B cell (primary cell): ENCODE measurements around the gene KCNJ13. TPM values are rescaled to one million over a fixed set of nuclear protein-coding genes. Genes with fewer than 3 reads are reported as not detected.
"Not testable (repeated sequence)": the region's sequence is repeated elsewhere in the genome, so short reads cannot be mapped to it uniquely, and the experiment has no call there.

Source experiments
- ATAC-seq: fragments of 200-7000 bp; cut with Tn5 transposase; one replicate; pipeline ENCODE4 v1.10.0; 2021; ENCODE audit warnings: low read depth, mild to moderate bottlenecking, moderate number of reproducible peaks, moderate library complexity
- CTCF ChIA-PET: fragments of 350-600 bp; sonication (Branson Sonifier 250); formaldehyde crosslinking; loops from one replicate; lab custom pipeline; 2021; ENCODE audit warnings: antibody characterized with exemption, inconsistent platforms; lab: Charles Lee
- POLR2A ChIA-PET: fragments of 350-600 bp; sonication (Branson Sonifier 250); formaldehyde crosslinking; loops from one replicate; lab custom pipeline; 2021; ENCODE audit warnings: antibody characterized with exemption; lab: Charles Lee
- DNase-seq: peaks from one replicate; pipeline ENCODE4 v3.0.0; 2013
- H2AFZ ChIP-seq: 2 replicates; pipeline ENCODE4 v1.6.1; 2012; ENCODE audit warnings: mild to moderate bottlenecking, low read depth, low read length; ENCODE audit not compliant: insufficient read depth, poor library complexity, severe bottlenecking
- H3K27ac ChIP-seq, 2 donors: 1 replicate in 1 of 2; 2 replicates in 1 of 2; pipeline ENCODE4 v1.5.1; 2012 to 2013; ENCODE audit warnings: low read length in 2 of 2, mild to moderate bottlenecking in 2 of 2, moderate library complexity in 1 of 2
- H3K27me3 ChIP-seq, 4 experiments: fragments of 200-600 bp in 1 of 4; sonication (generic) in 1 of 4; replicated peaks in 1 of 4; 1 replicate in 2 of 4; 2 replicates in 2 of 4; pipeline versions ENCODE4 v1.6.1 to v1.7.0; 2013 to 2016; ENCODE audit warnings: low read length in 3 of 4, mild to moderate bottlenecking in 2 of 4, mixed read lengths in 1 of 4, moderate library complexity in 1 of 4; ENCODE audit not compliant: insufficient read depth in 4 of 4, control insufficient read depth in 3 of 4; ENCODE audit errors: control extremely low read depth in 1 of 4
- H3K36me3 ChIP-seq, 2 experiments: replicated peaks in 1 of 2; 1 replicate in 1 of 2; 2 replicates in 1 of 2; pipeline versions ENCODE4 v1.6.1 to v1.7.1; 2013; ENCODE audit warnings: low read length in 1 of 2; ENCODE audit not compliant: insufficient read depth in 2 of 2, control insufficient read depth in 1 of 2; ENCODE audit errors: control extremely low read depth in 1 of 2, extremely low read depth in 1 of 2
- H3K4me1 ChIP-seq, 2 donors: fragments of 200-600 bp in 1 of 2; sonication (generic) in 1 of 2; 1 replicate in 1 of 2; 2 replicates in 1 of 2; pipeline versions ENCODE4 v1.5.1 to v1.6.1; 2013 to 2017; ENCODE audit warnings: low read length in 2 of 2; ENCODE audit not compliant: control insufficient read depth in 2 of 2, insufficient read depth in 2 of 2
- H3K4me2 ChIP-seq: replicated peaks from 2 replicates; pipeline ENCODE3; 2012; ENCODE audit warnings: mild to moderate bottlenecking, low read depth, low read length; ENCODE audit not compliant: poor library complexity, severe bottlenecking
- H3K4me3 ChIP-seq, 5 experiments: fragments of 200-600 bp in 1 of 5; sonication (generic) in 1 of 5; 1 replicate in 3 of 5; 2 replicates in 2 of 5; pipeline versions ENCODE4 v1.5.1 to v1.7.0; 2011 to 2016; ENCODE audit warnings: low read length in 4 of 5, mild to moderate bottlenecking in 4 of 5, low read depth in 2 of 5, control low read depth in 1 of 5, moderate library complexity in 1 of 5; ENCODE audit not compliant: insufficient read depth in 1 of 5; ENCODE audit errors: control extremely low read depth in 1 of 5, extremely low read depth in 1 of 5
- H3K79me2 ChIP-seq: fragments of 200-600 bp; sonication (generic); one replicate; pipeline ENCODE4 v1.6.0; 2016; ENCODE audit warnings: low read length; ENCODE audit not compliant: control insufficient read depth, insufficient read depth
- H3K9ac ChIP-seq: fragments of 200-600 bp; sonication (generic); 2 replicates; pipeline ENCODE4 v1.6.1; 2017; ENCODE audit warnings: mild to moderate bottlenecking, low read length, moderate library complexity
- H3K9me3 ChIP-seq, 3 donors: one replicate each; pipeline versions ENCODE4 v1.6.1 to v1.7.1; 2013; ENCODE audit warnings: low read length in 2 of 3; ENCODE audit not compliant: control insufficient read depth in 2 of 3, insufficient read depth in 1 of 3; ENCODE audit errors: control extremely low read depth in 1 of 3
- H4K20me1 ChIP-seq: 2 replicates; pipeline ENCODE4 v1.6.0; 2012; ENCODE audit warnings: mild to moderate bottlenecking, low read length; ENCODE audit not compliant: insufficient read depth, control insufficient read depth, poor library complexity, severe bottlenecking
- H3K27ac Mint-ChIP-seq: one replicate; pipeline ENCODE4 v1.8.0; 2021; ENCODE audit warnings: mixed read lengths
- H3K27me3 Mint-ChIP-seq: one replicate; pipeline ENCODE4 v1.8.0; 2021; ENCODE audit warnings: mixed read lengths
- H3K4me1 Mint-ChIP-seq: one replicate; pipeline ENCODE4 v1.8.0; 2021; ENCODE audit warnings: mixed read lengths
- H3K4me3 Mint-ChIP-seq: one replicate; pipeline ENCODE4 v1.8.0; 2021; ENCODE audit warnings: mixed read lengths
- H3K9me3 Mint-ChIP-seq: one replicate; pipeline ENCODE4 v1.8.0; 2022; ENCODE audit warnings: mixed read lengths; ENCODE audit not compliant: insufficient read depth
- EZH2 ChIP-seq: IDR thresholded peaks from 2 replicates; pipeline ENCODE4 v1.6.1; 2012; ENCODE audit warnings: borderline replicate concordance, low read depth, mild to moderate bottlenecking, moderate library complexity, low read length; ENCODE audit not compliant: insufficient read depth, poor library complexity, severe bottlenecking
- WGBS: methylation state at CpG from one replicate; pipeline ENCODE4 v1.1.5; 2013; ENCODE audit warnings: missing lambda C conversion rate; ENCODE audit not compliant: insufficient coverage; 5-methylcytosine and 5-hydroxymethylcytosine counted together
- intact Hi-C: fragments of 100-400 bp; cut with micrococcal nuclease; formaldehyde crosslinking; loops from one replicate; pipeline ENCODE4 v1.10.0; 2022
- polyA plus RNA-seq: library from polyadenylated mRNA; depleted of rRNA; stranded (reverse); fragments of >200 nt; gene quantifications from 2 replicates; pipeline ENCODE4 v1.2.3, GENCODE V29; 2012
- total RNA-seq, 2 donors: library from RNA; stranded (reverse); fragments of 120-200 nt in 1 of 2; gene quantifications; 1 replicate in 1 of 2; 2 replicates in 1 of 2; pipeline versions ENCODE4 v1.2.3 to v1.2.4, GENCODE V29; 2013 to 2022
- TF ChIP-seq, protein P1 (sequence below): fragments of 200-600 bp; IDR thresholded peaks from one replicate; pipeline ENCODE4 v1.8.0; 2022; ENCODE audit warnings: antibody characterized with exemption, mild to moderate bottlenecking

Gene KCNJ13
- total and polyA plus RNA-seq, 2 donors (not counting 1 experiment from before 2014, with no cell fraction given) = not detected

DNA sequence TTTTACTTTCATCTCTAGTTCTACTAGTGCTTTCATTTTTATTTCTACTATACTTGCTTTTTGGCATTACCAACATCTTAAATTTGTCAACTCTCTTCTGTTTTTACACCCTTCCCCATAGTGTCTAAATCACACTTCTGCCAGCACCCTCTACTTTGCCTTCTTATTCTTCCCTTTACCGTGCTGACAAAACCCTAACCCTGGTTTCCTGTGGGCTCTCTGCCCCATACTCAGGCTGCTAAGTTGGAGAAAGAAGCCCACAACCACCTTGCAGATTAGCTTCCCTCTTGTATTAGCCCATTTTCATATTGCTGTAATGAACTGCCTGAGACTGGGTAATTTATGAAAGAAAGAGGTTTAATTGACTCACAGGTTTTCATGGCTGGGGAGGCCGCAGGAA is 54.5 kb downstream of the KCNJ13 start:
- Histone ChIP-seq H3K27ac (peak overlapping the region in 1 of 2 donors; percentile 1), H2AFZ (no peak overlapping the region), H3K36me3 (peaks cover 7 to 46% of the 10 kb centered on the region in 2 experiments), H3K9ac (no peak overlapping the region), H3K79me2 (peaks cover 76% of the 10 kb centered on the region), H3K4me1 (no peaks in the 10 kb centered on the region), H3K4me3 (no peak overlapping the region), H4K20me1 (peaks cover 45% of the 10 kb centered on the region), H3K4me2 (no peak overlapping the region), H3K27me3 (no peaks in the 10 kb centered on the region), H3K9me3 (no peaks in the 10 kb centered on the region)
- intact Hi-C loops = no loop called here
- Mint-ChIP-seq H3K27me3 (no peaks in the 10 kb centered on the region), H3K4me3 (no peak overlapping the region), H3K27ac (no peak overlapping the region), H3K9me3 (no peaks in the 10 kb centered on the region), H3K4me1 (peaks cover 19% of the 10 kb centered on the region)
- CTCF ChIA-PET = interaction anchor here (0.5 kb wide), 1 partner anchor 18 kb away, joined by 5 read pairs; no protein-coding TSS in a partner anchor
- WGBS = no CpG with 5 or more reads among the region's 2 CpGs
- TF ChIP-seq, protein P1, sequence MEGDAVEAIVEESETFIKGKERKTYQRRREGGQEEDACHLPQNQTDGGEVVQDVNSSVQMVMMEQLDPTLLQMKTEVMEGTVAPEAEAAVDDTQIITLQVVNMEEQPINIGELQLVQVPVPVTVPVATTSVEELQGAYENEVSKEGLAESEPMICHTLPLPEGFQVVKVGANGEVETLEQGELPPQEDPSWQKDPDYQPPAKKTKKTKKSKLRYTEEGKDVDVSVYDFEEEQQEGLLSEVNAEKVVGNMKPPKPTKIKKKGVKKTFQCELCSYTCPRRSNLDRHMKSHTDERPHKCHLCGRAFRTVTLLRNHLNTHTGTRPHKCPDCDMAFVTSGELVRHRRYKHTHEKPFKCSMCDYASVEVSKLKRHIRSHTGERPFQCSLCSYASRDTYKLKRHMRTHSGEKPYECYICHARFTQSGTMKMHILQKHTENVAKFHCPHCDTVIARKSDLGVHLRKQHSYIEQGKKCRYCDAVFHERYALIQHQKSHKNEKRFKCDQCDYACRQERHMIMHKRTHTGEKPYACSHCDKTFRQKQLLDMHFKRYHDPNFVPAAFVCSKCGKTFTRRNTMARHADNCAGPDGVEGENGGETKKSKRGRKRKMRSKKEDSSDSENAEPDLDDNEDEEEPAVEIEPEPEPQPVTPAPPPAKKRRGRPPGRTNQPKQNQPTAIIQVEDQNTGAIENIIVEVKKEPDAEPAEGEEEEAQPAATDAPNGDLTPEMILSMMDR = no peak
- TF ChIP-seq EZH2 = no peak
- ATAC-seq (no peak), DNase-seq (no peak)
- POLR2A ChIA-PET = no interaction called here

DNA sequence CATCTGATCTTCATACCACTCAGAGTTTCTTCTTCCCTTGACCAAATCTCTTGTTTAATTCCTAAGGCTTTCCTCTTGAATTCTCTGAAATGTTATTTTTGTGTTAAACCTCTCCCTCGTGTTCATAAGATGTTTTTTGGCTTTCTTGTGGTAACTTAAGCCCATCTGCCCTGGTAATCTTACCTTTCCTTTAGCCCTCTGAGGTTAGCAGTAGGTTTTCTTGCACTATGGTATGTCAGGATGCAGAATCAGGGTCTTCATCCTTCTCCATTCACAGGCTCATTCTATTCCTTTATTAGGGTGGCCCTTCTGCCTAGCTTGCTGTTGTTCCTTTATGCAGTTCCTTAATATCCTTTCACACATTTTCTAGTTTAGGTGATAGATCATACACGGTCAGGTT is 55.1 kb downstream of the KCNJ13 start:
- Histone ChIP-seq H3K27ac (no peak overlapping the region), H3K79me2 (peaks cover 79% of the 10 kb centered on the region), H3K36me3 (peaks cover 7 to 40% of the 10 kb centered on the region in 2 experiments), H2AFZ (no peak overlapping the region), H3K4me1 (no peaks in the 10 kb centered on the region), H3K4me2 (no peak overlapping the region), H4K20me1 (peaks cover 50% of the 10 kb centered on the region), H3K9ac (no peak overlapping the region), H3K4me3 (no peak overlapping the region), H3K27me3 (no peaks in the 10 kb centered on the region), H3K9me3 (no peaks in the 10 kb centered on the region)
- TF ChIP-seq, protein P1 = no peak
- no peak for TF ChIP-seq EZH2
- ATAC-seq (no peak), DNase-seq (no peak)
- Mint-ChIP-seq H3K27me3 (no peaks in the 10 kb centered on the region), H3K4me1 (peaks cover 19% of the 10 kb centered on the region), H3K9me3 (no peaks in the 10 kb centered on the region), H3K27ac (no peak overlapping the region), H3K4me3 (no peak overlapping the region)
- POLR2A ChIA-PET = no interaction called here
- intact Hi-C loops = no loop called here
- 100% methylated on average over 1 of the region's 2 CpGs for WGBS
- CTCF ChIA-PET = no interaction called here

DNA sequence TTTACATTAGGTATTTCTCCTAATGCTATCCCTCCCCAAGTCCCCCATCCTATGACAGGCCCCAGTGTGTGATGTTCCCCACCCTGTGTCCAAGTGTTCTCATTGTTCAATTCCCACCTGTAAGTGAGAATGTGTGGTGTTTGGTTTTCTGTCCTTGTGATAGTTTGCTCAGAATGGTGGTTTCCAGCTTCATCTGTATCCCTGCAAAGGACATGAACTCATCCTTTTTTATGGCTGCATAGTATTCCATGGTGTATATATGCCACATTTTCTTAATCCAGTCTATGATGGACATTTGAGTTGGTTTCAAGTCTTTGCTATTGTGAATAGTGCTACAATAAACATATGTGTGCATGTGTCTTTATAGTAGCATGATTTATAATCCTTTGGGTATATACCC is 56.3 kb downstream of the KCNJ13 start:
- ATAC-seq, H3K9ac ChIP-seq, H3K27ac Mint-ChIP-seq, H3K9me3 ChIP-seq, H3K4me2 ChIP-seq, intact Hi-C loops, H3K27me3 Mint-ChIP-seq, H2AFZ ChIP-seq, DNase-seq, H3K9me3 Mint-ChIP-seq, H3K4me1 ChIP-seq, CTCF ChIA-PET, H3K27ac ChIP-seq, POLR2A ChIA-PET, H3K4me3 ChIP-seq, H3K27me3 ChIP-seq, H3K4me3 Mint-ChIP-seq: not testable (repeated sequence)
- Histone ChIP-seq H3K79me2 (peaks cover 75% of the 10 kb centered on the region), H4K20me1 (peaks cover 62% of the 10 kb centered on the region), H3K36me3 (peaks cover 7 to 28% of the 10 kb centered on the region in 2 experiments)
- H3K4me1 Mint-ChIP-seq = peaks cover 23% of the 10 kb centered on the region
